ENCODE data around the gene ZNF69. TPM values are rescaled to one million over a fixed set of nuclear protein-coding genes. Genes with fewer than 3 reads are reported as not detected.
"Not testable (repeated sequence)": the region's sequence is repeated elsewhere in the genome, so short reads cannot be mapped to it uniquely, and the experiment has no call there.

The ZNF69 gene
- total RNA-seq, 2 donors from 2014 or later = 4.4 to 4.5 TPM

GRCh38 chr19:11944656-11945055, 57.1 kb downstream of the ZNF69 start:
- DNase-seq = no peak
- intact Hi-C loops (cut with DNase I) = no loop called here
- no peak for ATAC-seq

DNA sequence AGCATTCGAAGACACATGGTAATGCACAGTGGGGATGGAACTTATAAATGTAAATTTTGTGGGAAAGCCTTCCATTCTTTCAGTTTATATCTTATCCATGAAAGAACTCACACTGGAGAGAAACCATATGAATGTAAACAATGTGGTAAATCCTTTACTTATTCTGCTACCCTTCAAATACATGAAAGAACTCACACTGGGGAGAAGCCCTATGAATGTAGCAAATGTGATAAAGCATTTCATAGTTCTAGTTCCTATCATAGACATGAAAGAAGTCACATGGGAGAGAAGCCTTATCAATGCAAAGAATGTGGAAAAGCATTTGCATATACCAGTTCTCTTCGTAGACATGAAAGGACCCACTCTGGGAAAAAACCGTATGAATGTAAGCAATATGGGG, 61.1 kb downstream of the ZNF69 start:
- ATAC-seq (no peak), DNase-seq (no peak)
- intact Hi-C loops (cut with DNase I) = no loop called here

DNA sequence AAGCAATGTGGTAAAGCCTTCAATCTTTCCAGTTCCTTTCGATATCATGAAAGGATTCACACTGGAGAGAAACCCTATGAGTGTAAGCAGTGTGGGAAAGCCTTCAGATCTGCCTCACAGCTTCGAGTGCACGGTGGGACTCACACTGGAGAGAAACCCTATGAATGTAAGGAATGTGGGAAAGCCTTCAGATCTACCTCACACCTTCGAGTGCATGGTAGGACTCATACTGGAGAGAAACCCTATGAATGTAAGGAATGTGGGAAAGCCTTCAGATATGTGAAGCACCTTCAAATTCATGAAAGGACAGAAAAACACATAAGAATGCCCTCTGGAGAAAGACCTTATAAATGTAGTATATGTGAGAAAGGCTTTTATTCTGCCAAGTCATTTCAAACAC, 61.6 kb downstream of the ZNF69 start:
- DNase-seq = no peak
- intact Hi-C loops (cut with DNase I) = no loop called here
- no peak for ATAC-seq

GRCh38 chr19:11949614-11950080, 62.1 kb downstream of the ZNF69 start:
- ATAC-seq; DNase-seq; intact Hi-C loops (cut with DNase I): not testable (repeated sequence)

DNA sequence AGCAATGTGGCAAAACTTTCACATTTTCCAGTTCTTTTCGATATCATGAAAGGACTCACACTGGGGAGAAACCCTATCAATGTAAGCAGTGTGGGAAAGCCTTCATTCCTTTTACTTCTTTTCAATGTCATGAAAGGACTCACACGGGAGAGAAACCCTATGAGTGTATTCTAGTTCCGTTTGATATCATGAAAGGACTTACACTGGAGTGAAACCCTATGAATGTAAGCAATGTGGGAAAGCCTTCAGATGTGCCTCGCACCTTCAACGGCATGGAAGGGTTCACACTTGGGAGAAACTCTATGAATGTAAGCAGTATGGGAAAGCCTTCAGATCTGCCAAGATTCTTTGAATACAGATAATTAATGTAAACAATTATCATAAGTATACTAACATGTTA, 62.7 kb downstream of the ZNF69 start:
- ATAC-seq (no peak), DNase-seq (no peak)
- intact Hi-C loops (cut with DNase I) = no loop called here

Other genes starting within 250 kb of the ZNF69 start
- gene ZNF823, start 148.8 kb upstream of the ZNF69 start, total RNA-seq = 1 to 10 TPM; 3.5 to 4.5 TPM
- gene ZNF441, start 120.8 kb upstream of the ZNF69 start, total RNA-seq = 1 to 10 TPM; 4.2 to 4.6 TPM
- gene ZNF491, start 89.3 kb upstream of the ZNF69 start, total RNA-seq = 1 to 10 TPM; 1.6 to 2.2 TPM
- gene ZNF440, start 73.5 kb upstream of the ZNF69 start, total RNA-seq = 1 to 10 TPM; 5.4 to 6.3 TPM
- 1 to 10 TPM; 4.1 to 4.2 TPM for gene ZNF439, start 39.1 kb upstream of the ZNF69 start, total RNA-seq
- gene ZNF700, start 37.3 kb downstream of the ZNF69 start, total RNA-seq = 1 to 10 TPM; 4.7 to 5.6 TPM
- gene ZNF763, start 77.3 kb downstream of the ZNF69 start, total RNA-seq = 1 to 10 TPM; 1.5 to 3.4 TPM
- 1 to 10 TPM; 2.9 to 4.0 TPM for gene ZNF433, start 147.9 kb downstream of the ZNF69 start, total RNA-seq
- under 1 TPM; 0.29 to 0.73 TPM for gene ZNF878, start 165.2 kb downstream of the ZNF69 start, total RNA-seq
- 10 to 100 TPM; 10.5 to 11.6 TPM for gene ZNF844, start 176.9 kb downstream of the ZNF69 start, total RNA-seq

All from left cardiac atrium (tissue), 4 donors.